H1 (cell line): ENCODE results near the gene ANXA7. TPM values are rescaled to one million over a fixed set of nuclear protein-coding genes. Genes with fewer than 3 reads are reported as not detected.

Source experiments
- KDM1A ChIP-seq: fragments of 200-600, 300-600 bp; sonication (generic); IDR thresholded peaks from 2 replicates; pipeline ENCODE4 v1.7.1; 2016; ENCODE audit warnings: mild to moderate bottlenecking, low read length, borderline replicate concordance
- RXRA ChIP-seq: IDR thresholded peaks from 2 replicates; pipeline ENCODE4 v1.6.1; 2011; ENCODE audit warnings: low read depth, mild to moderate bottlenecking, low read length, moderate library complexity; ENCODE audit not compliant: insufficient read depth
- polyA plus RNA-seq, 7 experiments: library from polyadenylated mRNA; depleted of rRNA in 3 of 7; stranded (reverse) in 5 of 7; unstranded in 2 of 7; fragments of >200 nt in 5 of 7; fragments of 200-250 nt in 2 of 7; gene quantifications; 1 replicate in 5 of 7; 2 replicates in 1 of 7; 4 replicates in 1 of 7; pipeline versions ENCODE4 v1.2.1 to v1.2.3, GENCODE V29; 2011 to 2013; ENCODE audit warnings: missing spikeins in 2 of 7, mixed read lengths in 2 of 7
- total RNA-seq: library from RNA; stranded (reverse); fragmentation: NEBNext Ultra II Directional; extraction: Animal tissue kit (Norgen Biotek cat#: 25700); gene quantifications from 2 replicates; pipeline ENCODE4 v1.2.1, GENCODE V29; 2021
- TF ChIP-seq, protein P1 (sequence below): IDR thresholded peaks from 2 replicates; pipeline ENCODE4 v1.6.1; 2012; ENCODE audit warnings: inconsistent platforms

ANXA7 gene
- total and polyA plus RNA-seq, 2 of the 8 experiments (the other 6 are each of a cell fraction or from before 2014, with no cell fraction given) = 37.1 to 63.6 TPM

DNA sequence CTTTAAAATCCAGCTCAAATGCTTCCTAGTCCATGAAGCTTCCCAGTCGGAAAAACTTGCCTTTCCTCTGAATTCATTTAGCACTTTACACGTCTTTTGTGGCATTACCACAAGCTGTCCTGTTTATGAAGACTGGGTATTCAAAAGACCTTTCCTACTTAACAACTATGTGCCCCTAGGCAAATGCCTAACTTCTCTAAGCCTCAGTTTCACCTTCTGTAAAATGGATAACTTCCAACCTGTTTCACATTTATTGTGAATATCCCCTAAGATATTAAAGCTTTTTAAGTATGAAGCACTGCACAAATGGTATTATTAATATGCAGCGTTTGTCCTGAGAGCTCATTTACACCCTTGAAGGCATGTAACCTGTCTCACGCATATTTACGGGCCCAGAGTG lies 56.0 kb downstream of the ANXA7 start (continued):
- TF ChIP-seq KDM1A (no peak), RXRA (no peak)
- TF ChIP-seq, protein P1, sequence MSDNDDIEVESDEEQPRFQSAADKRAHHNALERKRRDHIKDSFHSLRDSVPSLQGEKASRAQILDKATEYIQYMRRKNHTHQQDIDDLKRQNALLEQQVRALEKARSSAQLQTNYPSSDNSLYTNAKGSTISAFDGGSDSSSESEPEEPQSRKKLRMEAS = no peak
